HG02678 (cell line): ENCODE results near the gene PFDN2.

Experiments used
- ATAC-seq: cut with Tn5 transposase; IDR thresholded peaks from one replicate; pipeline ENCODE4 v1.9.1; 2021; ENCODE audit warnings: mild to moderate bottlenecking, moderate library complexity; ENCODE audit not compliant: unreplicated experiment

Gene PFDN2

GRCh38 chr1:161106431-161106830, 11.4 kb downstream of the PFDN2 start:
- no peak for ATAC-seq

GRCh38 chr1:161100556-161100955, 17.3 kb downstream of the PFDN2 start:
- no peak for ATAC-seq

GRCh38 chr1:161099090-161099802, 18.6 kb downstream of the PFDN2 start:
- no peak for ATAC-seq

GRCh38 chr1:161098210-161099068, 19.4 kb downstream of the PFDN2 start, which contains the start of gene KLHDC9:
Gene KLHDC9, plus strand, starts transcription at chr1:161098361. Its CDS starts 175 bp downstream, at chr1:161098536.
- peak; percentile 76 for ATAC-seq

- ATAC-seq, result no peak
These were observed 21.3 kb downstream of the PFDN2 start for GRCh38 chr1:161096530-161096929.

GRCh38 chr1:161096015-161096414, 21.8 kb downstream of the PFDN2 start:
- no peak for ATAC-seq

- ATAC-seq, result no peak
These were observed 22.6 kb downstream of the PFDN2 start for GRCh38 chr1:161095230-161095629.

- ATAC-seq, result no peak
These were observed 23.4 kb downstream of the PFDN2 start for GRCh38 chr1:161094481-161094880.

GRCh38 chr1:161092621-161093028, 25.2 kb downstream of the PFDN2 start:
- ATAC-seq, result no peak

- ATAC-seq, result no peak
These were observed 25.9 kb downstream of the PFDN2 start for GRCh38 chr1:161091796-161092507.

GRCh38 chr1:161091093-161091492, 26.7 kb downstream of the PFDN2 start:
- ATAC-seq, result no peak

- ATAC-seq, result no peak
These were observed 27.2 kb downstream of the PFDN2 start for GRCh38 chr1:161090617-161091016.

GRCh38 chr1:161089938-161090337, 27.9 kb downstream of the PFDN2 start:
- ATAC-seq, result no peak

GRCh38 chr1:161089251-161089924, 28.4 kb downstream of the PFDN2 start, which contains the start of gene NECTIN4:
Gene NECTIN4, minus strand, starts transcription at chr1:161089558. Its CDS starts 262 bp downstream, at chr1:161089296.
- ATAC-seq, result no peak

- ATAC-seq, result no peak
These were observed 29.2 kb downstream of the PFDN2 start for GRCh38 chr1:161088587-161089110.

GRCh38 chr1:161086457-161086856, 31.4 kb downstream of the PFDN2 start:
- ATAC-seq, result no peak

GRCh38 chr1:161085165-161085564, 32.7 kb downstream of the PFDN2 start:
- no peak for ATAC-seq

GRCh38 chr1:161084597-161084988, 33.2 kb downstream of the PFDN2 start:
- ATAC-seq, result no peak

GRCh38 chr1:161083748-161084596, 33.9 kb downstream of the PFDN2 start:
- ATAC-seq, result no peak
